H1 (cell line): Measurements from ENCODE around the gene IL5. TPM values are rescaled to one million over a fixed set of nuclear protein-coding genes. Genes with fewer than 3 reads are reported as not detected.

ENCODE experiments used
- CTCF ChIA-PET: fragments of 300-600 bp; sonication (Branson Sonifier 250); formaldehyde crosslinking; loops from one replicate; lab custom pipeline; 2021; ENCODE audit not compliant: partially characterized antibody; lab: Charles Lee
- POLR2A ChIA-PET: fragments of 300-600 bp; sonication (Branson Sonifier 250); formaldehyde crosslinking; loops from one replicate; lab custom pipeline; 2021; ENCODE audit warnings: inconsistent platforms; ENCODE audit not compliant: partially characterized antibody; lab: Charles Lee
- DNase-seq, 2 experiments: peaks; one replicate each; pipeline versions ENCODE4 v3.0.0 to v3.0.0-alpha.2; 2010 to 2022; ENCODE audit warnings: low spot score in 2 of 2, low read depth in 1 of 2, mixed read lengths in 1 of 2
- FAIRE-seq: peaks from 2 replicates; lab custom pipeline; 2011; peaks lifted over from hg19 to GRCh38; lab: Jason Lieb, UNC
- H2AFZ ChIP-seq: 2 replicates; pipeline ENCODE4 v1.8.1; 2012; ENCODE audit warnings: low read length, inconsistent platforms
- H2AK5ac ChIP-seq: 2 replicates; pipeline ENCODE4 v1.6.1; 2013; ENCODE audit warnings: low read depth, low read length
- H2BK120ac ChIP-seq: replicated peaks from 2 replicates; pipeline ENCODE3; 2013; ENCODE audit warnings: low read depth, low read length, inconsistent platforms
- H2BK12ac ChIP-seq: 2 replicates; pipeline ENCODE4 v1.6.1; 2013; ENCODE audit warnings: low read depth, low read length
- H2BK15ac ChIP-seq: 2 replicates; pipeline ENCODE4 v1.6.1; 2013; ENCODE audit warnings: low read length
- H2BK20ac ChIP-seq: 2 replicates; pipeline ENCODE4 v1.6.1; 2013; ENCODE audit warnings: low read length
- H2BK5ac ChIP-seq: 2 replicates; pipeline ENCODE4 v1.6.1; 2013; ENCODE audit warnings: low read depth, low read length
- H3K14ac ChIP-seq: 2 replicates; pipeline ENCODE4 v1.6.1; 2013; ENCODE audit warnings: inconsistent platforms; ENCODE audit not compliant: insufficient read length
- H3K18ac ChIP-seq: 2 replicates; pipeline ENCODE4 v1.6.1; 2013; ENCODE audit warnings: low read length; ENCODE audit errors: extremely low read depth
- H3K23ac ChIP-seq: 2 replicates; pipeline ENCODE4 v1.6.1; 2013; ENCODE audit warnings: inconsistent platforms; ENCODE audit not compliant: insufficient read length
- H3K23me2 ChIP-seq: 2 replicates; pipeline ENCODE4 v1.6.1; 2013; ENCODE audit warnings: low read depth, low read length
- H3K27ac ChIP-seq: 2 replicates; pipeline ENCODE4 v1.6.1; 2011; ENCODE audit warnings: low read depth, low read length, inconsistent platforms
- H3K27me3 ChIP-seq, 4 experiments: replicated peaks in 1 of 4; 1 replicate in 1 of 4; 2 replicates in 3 of 4; pipeline versions ENCODE4 v1.6.1 to v1.8.1; 2011 to 2013; ENCODE audit warnings: low read length in 3 of 4, mild to moderate bottlenecking in 3 of 4, inconsistent platforms in 2 of 4, mixed read lengths in 2 of 4, moderate library complexity in 1 of 4; ENCODE audit not compliant: control insufficient read depth in 3 of 4, insufficient read depth in 3 of 4; ENCODE audit errors: extremely low read depth in 1 of 4
- H3K36me3 ChIP-seq, 4 experiments: 2 replicates each; pipeline versions ENCODE4 v1.6.1 to v1.8.1; 2011 to 2013; ENCODE audit warnings: mild to moderate bottlenecking in 4 of 4, low read length in 3 of 4, moderate library complexity in 2 of 4, control low read depth in 1 of 4, inconsistent platforms in 1 of 4; ENCODE audit not compliant: insufficient read depth in 4 of 4, control insufficient read depth in 2 of 4
- H3K4ac ChIP-seq: replicated peaks from 2 replicates; pipeline ENCODE3; 2013; ENCODE audit warnings: low read length, low read depth, mixed read lengths, inconsistent platforms; ENCODE audit not compliant: insufficient read length
- H3K4me1 ChIP-seq, 4 experiments: replicated peaks in 1 of 4; 1 replicate in 1 of 4; 2 replicates in 3 of 4; pipeline versions ENCODE4 v1.6.1 to v1.8.1; 2011 to 2013; ENCODE audit warnings: low read length in 3 of 4, inconsistent platforms in 2 of 4, mixed read lengths in 1 of 4; ENCODE audit not compliant: insufficient read depth in 4 of 4, control insufficient read depth in 3 of 4
- H3K4me2 ChIP-seq, 2 experiments: 2 replicates each; pipeline versions ENCODE4 v1.6.1 to v1.8.1; 2011 to 2013; ENCODE audit warnings: low read depth in 2 of 2, low read length in 2 of 2, control low read depth in 1 of 2, inconsistent platforms in 1 of 2, mild to moderate bottlenecking in 1 of 2; ENCODE audit not compliant: insufficient read depth in 1 of 2
- H3K4me3 ChIP-seq, 4 experiments: fragments of 200-600, 300-600 bp in 1 of 4; sonication (generic), shearing (Covaris generic), sonication (Bioruptor Twin) in 1 of 4; 2 replicates each; pipeline versions ENCODE4 v1.5.1 to v1.8.1; 2011 to 2016; ENCODE audit warnings: low read length in 4 of 4, low read depth in 3 of 4, control low read depth in 2 of 4, inconsistent platforms in 2 of 4, mild to moderate bottlenecking in 2 of 4, mixed read lengths in 1 of 4, moderate library complexity in 1 of 4; ENCODE audit not compliant: insufficient read depth in 2 of 4; ENCODE audit errors: extremely low read depth in 1 of 4
- H3K56ac ChIP-seq: replicated peaks from 2 replicates; pipeline ENCODE3; 2013; ENCODE audit warnings: low read depth, mild to moderate bottlenecking, mixed read lengths, low read length, inconsistent platforms; ENCODE audit not compliant: insufficient read length
- H3K79me1 ChIP-seq: 2 replicates; pipeline ENCODE4 v1.6.1; 2013; ENCODE audit warnings: low read depth, low read length, control low read depth
- H3K79me2 ChIP-seq, 2 experiments: 2 replicates each; pipeline versions ENCODE4 v1.6.1 to v1.8.1; 2012 to 2013; ENCODE audit warnings: low read length in 2 of 2, mild to moderate bottlenecking in 2 of 2, inconsistent platforms in 1 of 2; ENCODE audit not compliant: insufficient read depth in 2 of 2, control insufficient read depth in 1 of 2
- H3K9ac ChIP-seq, 4 experiments: replicated peaks in 1 of 4; 1 replicate in 1 of 4; 2 replicates in 3 of 4; pipeline versions ENCODE4 v1.6.1 to v1.8.1; 2011 to 2013; ENCODE audit warnings: low read depth in 3 of 4, low read length in 3 of 4, control low read depth in 2 of 4, mild to moderate bottlenecking in 2 of 4, moderate library complexity in 2 of 4, inconsistent platforms in 1 of 4; ENCODE audit errors: extremely low read depth in 1 of 4
- H3K9me3 ChIP-seq, 2 experiments: 2 replicates each; pipeline versions ENCODE4 v1.6.1 to v1.8.1; 2012 to 2013; ENCODE audit warnings: mild to moderate bottlenecking in 2 of 2, moderate library complexity in 2 of 2, control low read depth in 1 of 2, inconsistent platforms in 1 of 2, low read depth in 1 of 2, low read length in 1 of 2, mixed read lengths in 1 of 2; ENCODE audit not compliant: insufficient read depth in 2 of 2
- H4K20me1 ChIP-seq, 2 experiments: replicated peaks in 1 of 2; 2 replicates each; pipeline versions ENCODE3 to v1.8.1; 2011 to 2013; ENCODE audit warnings: inconsistent platforms in 2 of 2, low read length in 2 of 2, mild to moderate bottlenecking in 1 of 2; ENCODE audit not compliant: insufficient read depth in 2 of 2, control insufficient read depth in 1 of 2
- H4K5ac ChIP-seq: 2 replicates; pipeline ENCODE4 v1.6.1; 2013; ENCODE audit warnings: low read length, low read depth, mixed read lengths, inconsistent platforms; ENCODE audit not compliant: insufficient read length
- H4K8ac ChIP-seq: 2 replicates; pipeline ENCODE4 v1.8.0; 2013; ENCODE audit warnings: mild to moderate bottlenecking, moderate library complexity, low read length, inconsistent platforms; ENCODE audit not compliant: insufficient read depth; ENCODE audit errors: extremely low read depth
- H4K91ac ChIP-seq: replicated peaks from 2 replicates; pipeline ENCODE3; 2013; ENCODE audit warnings: low read length, mixed read lengths, inconsistent platforms; ENCODE audit not compliant: insufficient read length
- BACH1 ChIP-seq: IDR thresholded peaks from 2 replicates; pipeline ENCODE4 v1.6.1; 2012; ENCODE audit warnings: low read length, improper control_type of control experiment
- CHD2 ChIP-seq: IDR thresholded peaks from 2 replicates; pipeline ENCODE4 v1.6.1; 2012; ENCODE audit warnings: low read length, improper control_type of control experiment
- EP300 ChIP-seq, 2 experiments: IDR thresholded peaks; 1 replicate in 1 of 2; 2 replicates in 1 of 2; pipeline ENCODE4 v1.6.1; 2011 to 2012; ENCODE audit warnings: low read depth in 2 of 2, low read length in 2 of 2, mild to moderate bottlenecking in 2 of 2, borderline replicate concordance in 1 of 2, inconsistent platforms in 1 of 2, moderate library complexity in 1 of 2
- EZH2 ChIP-seq: fragments of 200-600 bp; sonication (generic); IDR thresholded peaks from 2 replicates; pipeline ENCODE4 v1.7.1; 2012; ENCODE audit warnings: low read depth, mild to moderate bottlenecking, moderate library complexity, low read length, inconsistent platforms; ENCODE audit not compliant: severe bottlenecking
- KDM4A ChIP-seq: IDR thresholded peaks from one replicate; pipeline ENCODE4 v1.7.1; 2012; ENCODE audit warnings: low read depth, mild to moderate bottlenecking, moderate library complexity, low read length, inconsistent platforms; ENCODE audit not compliant: severe bottlenecking
- NRF1 ChIP-seq: IDR thresholded peaks from 2 replicates; pipeline ENCODE4 v1.6.1; 2011; ENCODE audit warnings: mild to moderate bottlenecking, low read depth, low read length, improper control_type of control experiment
- PHF8 ChIP-seq: fragments of 200-600 bp; sonication (generic); conservative IDR thresholded peaks from 2 replicates; pipeline ENCODE4 v1.7.1; 2012; ENCODE audit warnings: low read depth, mild to moderate bottlenecking, inconsistent platforms, low read length, moderate library complexity
- TBP ChIP-seq: IDR thresholded peaks from 2 replicates; pipeline ENCODE4 v1.6.1; 2011; ENCODE audit warnings: low read depth, low read length, improper control_type of control experiment
- WGBS, 2 experiments: shearing (Covaris generic) in 1 of 2; methylation state at CpG; one replicate each; pipeline versions ENCODE4 v1.1.6 to v1.1.7; 2013 to 2015; ENCODE audit warnings: low lambda C conversion rate in 2 of 2, mixed read lengths in 2 of 2, inconsistent platforms in 1 of 2, low coverage in 1 of 2, missing lambda C conversion rate in 1 of 2; ENCODE audit not compliant: insufficient replicate concordance in 2 of 2, insufficient coverage in 1 of 2, insufficient read length in 1 of 2; ENCODE audit errors: extremely low coverage in 1 of 2, missing lambda C conversion rate in 1 of 2; 5-methylcytosine and 5-hydroxymethylcytosine counted together
- polyA plus RNA-seq, 7 experiments: library from polyadenylated mRNA; depleted of rRNA in 3 of 7; stranded (reverse) in 5 of 7; unstranded in 2 of 7; fragments of >200 nt in 5 of 7; fragments of 200-250 nt in 2 of 7; gene quantifications; 1 replicate in 5 of 7; 2 replicates in 1 of 7; 4 replicates in 1 of 7; pipeline versions ENCODE4 v1.2.1 to v1.2.3, GENCODE V29; 2011 to 2013; ENCODE audit warnings: missing spikeins in 2 of 7, mixed read lengths in 2 of 7
- total RNA-seq: library from RNA; stranded (reverse); fragmentation: NEBNext Ultra II Directional; extraction: Animal tissue kit (Norgen Biotek cat#: 25700); gene quantifications from 2 replicates; pipeline ENCODE4 v1.2.1, GENCODE V29; 2021

Gene IL5
- total and polyA plus RNA-seq, 2 of the 8 experiments (the other 6 are each of a cell fraction or from before 2014, with no cell fraction given), result not detected

DNA sequence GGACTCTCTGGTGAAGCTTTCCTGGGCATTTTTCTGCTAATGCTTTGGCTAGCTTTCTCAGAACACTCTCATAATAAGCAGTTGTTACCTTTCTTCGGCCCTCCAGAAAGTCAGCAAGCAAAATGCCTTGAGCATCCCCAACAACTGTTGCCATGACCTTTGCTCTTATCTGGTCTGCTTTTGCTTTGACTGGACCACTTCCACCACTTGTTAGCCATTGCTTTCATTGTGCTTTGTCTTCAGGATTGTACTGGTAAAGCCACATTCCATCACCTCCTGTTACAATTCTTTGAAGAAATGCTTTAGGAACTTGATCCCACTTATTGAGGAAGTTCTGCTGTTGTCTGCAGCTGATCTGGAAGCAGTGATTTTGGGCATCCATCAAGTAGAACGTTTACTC lies 49.2 kb upstream of the IL5 start:
- Histone ChIP-seq H3K9ac (no peak overlapping the region), H2AK5ac (no peak overlapping the region), H3K14ac (no peak overlapping the region), H3K23ac (no peak overlapping the region), H3K23me2 (no peaks in the 10 kb centered on the region), H2AFZ (no peak overlapping the region), H2BK20ac (no peak overlapping the region), H4K8ac (no peak overlapping the region), H3K36me3 (peaks cover 0 to 55% (median 17%) of the 10 kb centered on the region in 4 experiments; a peak in 5 of 8 replicates), H2BK5ac (no peak overlapping the region), H3K4me2 (no peak overlapping the region), H3K18ac (no peak overlapping the region), H2BK15ac (no peak overlapping the region), H4K5ac (no peak overlapping the region), H4K91ac (no peak overlapping the region), H3K4ac (no peak overlapping the region), H3K4me1 (no peaks in the 10 kb centered on the region), H3K9me3 (no peaks in the 10 kb centered on the region), H3K79me1 (no peaks in the 10 kb centered on the region), H2BK120ac (no peak overlapping the region), H3K56ac (no peak overlapping the region), H4K20me1 (no peaks in the 10 kb centered on the region), H3K27me3 (no peaks in the 10 kb centered on the region), H3K79me2 (no peaks in the 10 kb centered on the region), H2BK12ac (no peak overlapping the region), H3K27ac (no peak overlapping the region), H3K4me3 (no peak overlapping the region)
- no peak for FAIRE-seq
- POLR2A ChIA-PET, result no interaction called here
- CTCF ChIA-PET, result no interaction called here
- DNase-seq, result no peak
- WGBS, 2 experiments, result 86% methylated on average over 2 of the region's 2 CpGs; no CpG with 5 or more reads in 1 of the 2 experiments
- TF ChIP-seq EZH2 (no peak), BACH1 (no peak), CHD2 (no peak), EP300 (IDR thresholded peaks at IDR 0.05; ENCODE audit: borderline replicate concordance in 1 of 2, low read depth in 2 of 2, low read length in 2 of 2) (no peak), NRF1 (no peak), KDM4A (no peak), TBP (no peak), PHF8 (no peak)
